SW480 (cell line): ENCODE results near the gene TOP3A.

ENCODE experiments used
- DNase-seq: peaks from one replicate; pipeline ENCODE4 v3.0.0-alpha.2; 2016; ENCODE audit warnings: low spot score

The TOP3A gene

GRCh38 chr17:18230288-18231141, 84.3 kb downstream of the TOP3A start:
- no peak for DNase-seq

DNA sequence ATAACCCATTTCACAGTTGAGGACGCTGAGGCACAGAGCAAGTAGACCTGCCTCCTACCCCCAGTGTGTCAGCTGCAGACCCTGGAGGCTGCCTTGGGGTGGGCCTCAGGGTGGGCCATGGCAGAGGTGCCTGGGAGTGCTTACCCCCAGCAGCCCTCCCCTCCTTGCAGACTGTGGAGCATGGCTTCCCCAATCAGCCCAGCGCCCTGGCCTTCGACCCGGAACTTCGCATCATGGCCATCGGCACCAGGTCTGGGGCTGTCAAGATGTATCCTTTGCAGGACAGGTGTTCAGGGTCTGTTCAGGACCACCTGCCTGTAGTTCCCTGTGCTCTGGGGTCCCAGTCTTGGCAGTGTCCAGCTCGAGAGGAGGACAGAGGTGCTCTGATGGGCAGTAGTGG, 85.0 kb downstream of the TOP3A start:
- DNase-seq: no peak

GRCh38 chr17:18229254-18229653, 85.5 kb downstream of the TOP3A start:
- DNase-seq: no peak

DNA sequence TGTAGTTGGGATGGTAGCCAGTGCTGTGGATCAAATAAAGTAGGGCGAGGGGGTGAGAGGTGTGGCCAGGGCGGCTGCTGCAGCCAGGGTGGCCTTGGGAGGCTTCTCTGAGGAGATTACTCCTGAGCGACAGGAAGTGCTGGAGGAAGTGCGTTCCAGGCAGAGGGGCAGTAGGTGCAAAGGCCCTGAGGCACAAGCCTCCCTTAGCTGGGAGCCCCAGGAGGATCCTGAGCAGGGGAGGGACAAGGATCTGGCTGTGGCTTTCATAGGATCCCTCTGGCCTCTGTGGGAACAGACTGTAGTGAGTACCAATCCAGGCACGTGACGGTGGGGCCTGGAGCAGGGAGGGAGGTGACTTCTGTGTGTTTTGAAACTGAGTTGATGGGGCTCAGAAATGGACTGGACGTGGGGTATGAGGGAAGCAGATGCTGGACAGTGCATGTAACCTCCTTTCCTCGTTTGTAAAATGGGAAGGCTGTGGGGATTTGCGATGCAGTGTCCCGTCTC, 86.6 kb downstream of the TOP3A start:
- no peak for DNase-seq

GRCh38 chr17:18227635-18228034, 87.2 kb downstream of the TOP3A start:
- no peak for DNase-seq

GRCh38 chr17:18226284-18226945, 88.4 kb downstream of the TOP3A start:
- DNase-seq: no peak

GRCh38 chr17:18225642-18226283, 89.0 kb downstream of the TOP3A start:
- DNase-seq: no peak

DNA sequence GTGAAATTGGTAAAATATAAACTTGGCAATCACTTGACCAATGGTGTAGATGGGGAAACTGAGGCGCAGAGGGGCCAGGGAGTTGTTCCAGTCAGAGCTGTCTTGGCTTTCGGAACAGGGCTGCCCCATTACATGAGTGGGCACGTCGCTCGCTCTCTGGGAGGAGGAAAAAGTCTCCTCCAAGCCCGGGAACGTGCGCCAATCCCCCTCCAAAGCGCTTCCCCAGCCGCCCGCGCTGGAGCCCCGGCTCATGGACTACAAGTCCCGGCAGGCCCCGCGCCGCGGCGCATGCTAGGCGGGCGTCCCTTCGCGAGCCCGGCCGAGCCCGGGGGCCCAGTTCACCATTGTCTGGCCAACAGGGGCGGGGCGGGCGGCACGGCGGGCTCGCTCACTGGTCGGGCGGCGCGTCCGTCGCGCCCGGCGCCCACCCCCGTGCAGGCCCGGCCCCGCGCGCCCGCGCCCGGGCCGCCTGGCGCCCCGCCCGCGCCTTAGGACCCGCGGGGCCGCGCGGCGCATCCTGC, 89.6 kb downstream of the TOP3A start, which contains the start of gene LLGL1:
LLGL1 (plus strand) TSS at position 515 of the 521 bp plus-strand sequence. CDS start 48 bp downstream, outside the sequence.
- peak; percentile 89 for DNase-seq

DNA sequence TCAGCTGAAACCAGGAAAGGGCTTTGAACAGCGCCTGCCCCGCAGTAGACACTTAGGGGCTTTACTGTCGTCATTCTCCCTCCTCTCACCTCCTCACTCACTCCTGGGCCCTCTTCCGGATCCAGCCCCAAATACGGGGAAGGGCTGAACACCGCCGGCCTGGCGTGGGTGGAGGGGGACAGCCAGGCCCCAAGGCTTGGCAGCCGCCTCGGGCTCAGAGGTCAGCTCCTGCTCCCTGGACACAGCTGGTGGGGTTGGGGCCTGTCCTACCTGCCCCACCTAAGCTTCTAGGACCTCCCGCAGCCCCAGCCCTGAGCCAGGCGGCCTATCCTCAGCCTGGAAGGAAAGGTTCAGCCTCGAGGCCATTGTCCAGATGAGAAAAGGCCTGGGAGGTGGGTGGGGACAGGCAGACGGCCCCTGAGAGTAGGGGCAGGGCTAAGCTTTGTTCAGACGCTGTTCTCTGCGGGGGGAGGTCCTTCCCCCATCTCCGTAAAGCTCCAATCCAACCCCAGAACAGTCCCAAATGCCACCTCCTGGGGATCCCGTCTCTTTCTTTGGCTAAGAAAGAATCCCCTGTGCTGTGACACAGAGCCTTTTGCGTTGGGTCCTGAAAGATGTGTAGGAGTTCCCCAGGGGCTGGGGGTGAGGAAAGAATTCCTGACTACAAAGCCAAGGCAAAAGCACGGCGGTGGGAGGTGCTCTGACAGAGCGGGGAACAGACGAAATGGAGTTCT, 90.2 kb downstream of the TOP3A start:
- no peak for DNase-seq

GRCh38 chr17:18224053-18224386, 90.8 kb downstream of the TOP3A start:
- DNase-seq: no peak
